GM12878 (cell line): ENCODE results near the gene SUFU.

Experiments used
- ATF2 ChIP-seq: IDR thresholded peaks from 2 replicates; pipeline ENCODE4 v1.6.1; 2012; ENCODE audit warnings: low read length, inconsistent platforms
- EP300 ChIP-seq, 2 experiments: fragments of 150-350 bp in 1 of 2; IDR thresholded peaks; 2 replicates each; pipeline ENCODE4 v1.6.1; 2011 to 2012; ENCODE audit warnings: low read depth in 2 of 2, low read length in 2 of 2, borderline replicate concordance in 1 of 2, improper control_type of control experiment in 1 of 2, inconsistent platforms in 1 of 2; ENCODE audit not compliant: control insufficient read depth in 1 of 2
- POLR2A ChIP-seq: IDR thresholded peaks from 2 replicates; pipeline ENCODE4 v1.6.1; 2011; ENCODE audit warnings: low read depth, mild to moderate bottlenecking, low read length
- POLR2AphosphoS5 ChIP-seq: IDR thresholded peaks from 2 replicates; pipeline ENCODE4 v1.6.1; 2011; ENCODE audit warnings: mild to moderate bottlenecking, low read length, inconsistent platforms
- REST ChIP-seq: IDR thresholded peaks from 2 replicates; pipeline ENCODE4 v1.6.1; 2012; ENCODE audit warnings: mild to moderate bottlenecking, low read depth, low read length
- SUPT20H ChIP-seq: IDR thresholded peaks from 2 replicates; pipeline ENCODE4 v1.6.1; 2011; ENCODE audit warnings: low read depth, mild to moderate bottlenecking, low read length, moderate library complexity, borderline replicate concordance; ENCODE audit not compliant: control insufficient read depth
- TBL1XR1 ChIP-seq: IDR thresholded peaks from 2 replicates; pipeline ENCODE4 v1.6.1; 2012; ENCODE audit warnings: low read depth, low read length, improper control_type of control experiment
- ZNF274 ChIP-seq: IDR thresholded peaks from one replicate; pipeline ENCODE4 v1.8.0; 2011; ENCODE audit not compliant: insufficient read length, insufficient read depth
- TF ChIP-seq, protein P1 (sequence below), 3 experiments: IDR thresholded peaks in 2 of 3; conservative IDR thresholded peaks in 1 of 3; 2 replicates each; pipeline ENCODE4 v1.5.1; 2011; ENCODE audit warnings: low read depth in 3 of 3, low read length in 3 of 3, mild to moderate bottlenecking in 3 of 3, control low read depth in 2 of 3, moderate library complexity in 2 of 3, inconsistent platforms in 1 of 3, mixed read lengths in 1 of 3; ENCODE audit not compliant: control insufficient read depth in 2 of 3, insufficient read depth in 1 of 3; ENCODE audit errors: extremely low read depth in 1 of 3
- TF ChIP-seq, protein P2 (sequence below): IDR thresholded peaks from 2 replicates; pipeline ENCODE4 v1.6.1; 2011; ENCODE audit warnings: low read depth, low read length, improper control_type of control experiment, borderline replicate concordance
- TF ChIP-seq, protein P3 (sequence below): fragments of 450-650 bp; IDR thresholded peaks from 2 replicates; pipeline ENCODE4 v1.6.1; 2017; ENCODE audit warnings: borderline replicate concordance

- TF ChIP-seq, protein P1, sequence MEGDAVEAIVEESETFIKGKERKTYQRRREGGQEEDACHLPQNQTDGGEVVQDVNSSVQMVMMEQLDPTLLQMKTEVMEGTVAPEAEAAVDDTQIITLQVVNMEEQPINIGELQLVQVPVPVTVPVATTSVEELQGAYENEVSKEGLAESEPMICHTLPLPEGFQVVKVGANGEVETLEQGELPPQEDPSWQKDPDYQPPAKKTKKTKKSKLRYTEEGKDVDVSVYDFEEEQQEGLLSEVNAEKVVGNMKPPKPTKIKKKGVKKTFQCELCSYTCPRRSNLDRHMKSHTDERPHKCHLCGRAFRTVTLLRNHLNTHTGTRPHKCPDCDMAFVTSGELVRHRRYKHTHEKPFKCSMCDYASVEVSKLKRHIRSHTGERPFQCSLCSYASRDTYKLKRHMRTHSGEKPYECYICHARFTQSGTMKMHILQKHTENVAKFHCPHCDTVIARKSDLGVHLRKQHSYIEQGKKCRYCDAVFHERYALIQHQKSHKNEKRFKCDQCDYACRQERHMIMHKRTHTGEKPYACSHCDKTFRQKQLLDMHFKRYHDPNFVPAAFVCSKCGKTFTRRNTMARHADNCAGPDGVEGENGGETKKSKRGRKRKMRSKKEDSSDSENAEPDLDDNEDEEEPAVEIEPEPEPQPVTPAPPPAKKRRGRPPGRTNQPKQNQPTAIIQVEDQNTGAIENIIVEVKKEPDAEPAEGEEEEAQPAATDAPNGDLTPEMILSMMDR (IDR thresholded peaks at IDR 0.05 in 2 of 3, conservative IDR thresholded peaks at IDR 0.05 in 1 of 3; ENCODE audit: control insufficient read depth in 2 of 3, extremely low read depth in 1 of 3, insufficient read depth in 1 of 3, low read depth in 3 of 3, low read length in 3 of 3) = no peak
- TF ChIP-seq POLR2A (no peak), EP300 (IDR thresholded peaks at IDR 0.05; ENCODE audit: borderline replicate concordance in 1 of 2, control insufficient read depth in 1 of 2, low read depth in 2 of 2, low read length in 2 of 2) (peak in 1 of 2 experiments; percentile 50; a peak in 2 of 4 replicates), REST (no peak), ZNF274 (no peak), SUPT20H (no peak), TBL1XR1 (no peak), POLR2AphosphoS5 (no peak), ATF2 (no peak)
- TF ChIP-seq, protein P2, sequence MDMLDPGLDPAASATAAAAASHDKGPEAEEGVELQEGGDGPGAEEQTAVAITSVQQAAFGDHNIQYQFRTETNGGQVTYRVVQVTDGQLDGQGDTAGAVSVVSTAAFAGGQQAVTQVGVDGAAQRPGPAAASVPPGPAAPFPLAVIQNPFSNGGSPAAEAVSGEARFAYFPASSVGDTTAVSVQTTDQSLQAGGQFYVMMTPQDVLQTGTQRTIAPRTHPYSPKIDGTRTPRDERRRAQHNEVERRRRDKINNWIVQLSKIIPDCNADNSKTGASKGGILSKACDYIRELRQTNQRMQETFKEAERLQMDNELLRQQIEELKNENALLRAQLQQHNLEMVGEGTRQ = no peak
- TF ChIP-seq, protein P3, sequence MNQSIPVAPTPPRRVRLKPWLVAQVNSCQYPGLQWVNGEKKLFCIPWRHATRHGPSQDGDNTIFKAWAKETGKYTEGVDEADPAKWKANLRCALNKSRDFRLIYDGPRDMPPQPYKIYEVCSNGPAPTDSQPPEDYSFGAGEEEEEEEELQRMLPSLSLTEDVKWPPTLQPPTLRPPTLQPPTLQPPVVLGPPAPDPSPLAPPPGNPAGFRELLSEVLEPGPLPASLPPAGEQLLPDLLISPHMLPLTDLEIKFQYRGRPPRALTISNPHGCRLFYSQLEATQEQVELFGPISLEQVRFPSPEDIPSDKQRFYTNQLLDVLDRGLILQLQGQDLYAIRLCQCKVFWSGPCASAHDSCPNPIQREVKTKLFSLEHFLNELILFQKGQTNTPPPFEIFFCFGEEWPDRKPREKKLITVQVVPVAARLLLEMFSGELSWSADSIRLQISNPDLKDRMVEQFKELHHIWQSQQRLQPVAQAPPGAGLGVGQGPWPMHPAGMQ = no peak
Measured at GRCh38 chr10:102650655-102651454, 147.1 kb downstream of the SUFU start.
